Measurements from ENCODE around the gene FLCN. TPM values are rescaled to one million over a fixed set of nuclear protein-coding genes. Genes with fewer than 3 reads are reported as not detected.

FLCN gene
- total and polyA plus RNA-seq, 4 donors, result 31.4 to 118 (median 80.1) TPM

DNA sequence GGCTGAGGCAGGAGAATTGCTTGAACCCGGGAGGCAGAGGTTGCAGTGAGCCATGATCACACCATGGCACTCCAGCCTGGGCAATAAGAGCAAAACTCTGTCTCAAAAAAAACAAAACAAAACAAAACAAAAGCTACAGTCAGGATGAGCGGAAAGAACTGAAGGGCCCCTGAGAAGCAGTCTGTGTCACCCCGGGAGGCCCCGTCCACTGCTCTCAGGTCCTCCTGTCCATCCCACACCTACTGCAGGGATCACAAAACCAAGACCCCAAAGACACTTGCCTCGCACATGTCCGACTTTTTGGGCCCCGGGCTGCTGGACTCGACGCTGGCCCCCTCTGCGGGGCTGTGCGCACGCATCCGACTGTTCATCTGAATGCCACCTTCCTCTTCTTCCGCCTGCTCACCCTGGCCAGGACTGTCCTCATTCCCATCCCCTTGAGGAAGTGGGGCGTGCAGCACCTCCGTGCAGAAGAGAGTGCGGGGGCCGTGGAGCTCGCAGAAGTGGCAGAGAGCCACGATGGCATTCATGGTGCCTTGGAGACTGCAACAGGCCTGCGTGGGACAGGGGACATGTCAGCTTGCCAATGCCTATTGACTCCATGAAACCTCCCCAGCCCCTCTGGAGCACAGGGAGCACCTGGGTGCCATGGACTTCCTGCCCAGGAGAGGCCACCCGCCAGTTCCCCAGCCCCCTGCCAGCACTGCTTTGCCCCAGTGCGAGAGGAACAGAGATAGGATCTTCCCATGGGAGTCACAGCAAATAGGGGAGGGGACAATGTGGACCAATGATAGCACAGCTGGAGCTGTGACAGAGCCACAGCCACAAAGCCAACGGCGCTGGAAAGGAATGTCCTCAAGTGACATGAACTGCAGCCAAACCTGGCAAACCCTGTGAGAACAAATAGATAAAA, 9.1 kb downstream of the FLCN start:
- DNase-seq, result no peak
- no peak for ATAC-seq (ENCODE audit: insufficient read depth, low FRiP score)
- Histone ChIP-seq H3K27me3 (ENCODE audit: control insufficient read depth in 3 of 3, insufficient read depth in 3 of 3, low read length in 2 of 3) (no peaks in the 10 kb centered on the region), H3K4me1 (ENCODE audit: control insufficient read depth in 5 of 5, insufficient read depth in 5 of 5, low read length in 5 of 5) (peaks cover 0 to 5% (median 0%) of the 10 kb centered on the region in 5 donors), H3K36me3 (ENCODE audit: control insufficient read depth in 4 of 4, insufficient read depth in 4 of 4, low read length in 4 of 4) (peaks cover 30 to 88% (median 40%) of the 10 kb centered on the region in 4 donors), H3K27ac (ENCODE audit: low read depth in 1 of 2, low read length in 1 of 2) (peak overlapping the region in 1 of 2 donors; percentile 79), H3K4me3 (no peak overlapping the region), H3K9ac (ENCODE audit: insufficient read depth in 1 of 2, low read length in 2 of 2) (no peak overlapping the region), H3K9me3 (ENCODE audit: control insufficient read depth in 4 of 4, insufficient read depth in 3 of 4, low read length in 3 of 4) (no peaks in the 10 kb centered on the region)
- TF ChIP-seq, protein P1, sequence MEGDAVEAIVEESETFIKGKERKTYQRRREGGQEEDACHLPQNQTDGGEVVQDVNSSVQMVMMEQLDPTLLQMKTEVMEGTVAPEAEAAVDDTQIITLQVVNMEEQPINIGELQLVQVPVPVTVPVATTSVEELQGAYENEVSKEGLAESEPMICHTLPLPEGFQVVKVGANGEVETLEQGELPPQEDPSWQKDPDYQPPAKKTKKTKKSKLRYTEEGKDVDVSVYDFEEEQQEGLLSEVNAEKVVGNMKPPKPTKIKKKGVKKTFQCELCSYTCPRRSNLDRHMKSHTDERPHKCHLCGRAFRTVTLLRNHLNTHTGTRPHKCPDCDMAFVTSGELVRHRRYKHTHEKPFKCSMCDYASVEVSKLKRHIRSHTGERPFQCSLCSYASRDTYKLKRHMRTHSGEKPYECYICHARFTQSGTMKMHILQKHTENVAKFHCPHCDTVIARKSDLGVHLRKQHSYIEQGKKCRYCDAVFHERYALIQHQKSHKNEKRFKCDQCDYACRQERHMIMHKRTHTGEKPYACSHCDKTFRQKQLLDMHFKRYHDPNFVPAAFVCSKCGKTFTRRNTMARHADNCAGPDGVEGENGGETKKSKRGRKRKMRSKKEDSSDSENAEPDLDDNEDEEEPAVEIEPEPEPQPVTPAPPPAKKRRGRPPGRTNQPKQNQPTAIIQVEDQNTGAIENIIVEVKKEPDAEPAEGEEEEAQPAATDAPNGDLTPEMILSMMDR (IDR thresholded peaks at IDR 0.05; ENCODE audit: control extremely low read depth, extremely low read depth), result no peak
- WGBS, 2 donors, result 91 to 95% methylated on average over 25 of the region's 25 CpGs

DNA sequence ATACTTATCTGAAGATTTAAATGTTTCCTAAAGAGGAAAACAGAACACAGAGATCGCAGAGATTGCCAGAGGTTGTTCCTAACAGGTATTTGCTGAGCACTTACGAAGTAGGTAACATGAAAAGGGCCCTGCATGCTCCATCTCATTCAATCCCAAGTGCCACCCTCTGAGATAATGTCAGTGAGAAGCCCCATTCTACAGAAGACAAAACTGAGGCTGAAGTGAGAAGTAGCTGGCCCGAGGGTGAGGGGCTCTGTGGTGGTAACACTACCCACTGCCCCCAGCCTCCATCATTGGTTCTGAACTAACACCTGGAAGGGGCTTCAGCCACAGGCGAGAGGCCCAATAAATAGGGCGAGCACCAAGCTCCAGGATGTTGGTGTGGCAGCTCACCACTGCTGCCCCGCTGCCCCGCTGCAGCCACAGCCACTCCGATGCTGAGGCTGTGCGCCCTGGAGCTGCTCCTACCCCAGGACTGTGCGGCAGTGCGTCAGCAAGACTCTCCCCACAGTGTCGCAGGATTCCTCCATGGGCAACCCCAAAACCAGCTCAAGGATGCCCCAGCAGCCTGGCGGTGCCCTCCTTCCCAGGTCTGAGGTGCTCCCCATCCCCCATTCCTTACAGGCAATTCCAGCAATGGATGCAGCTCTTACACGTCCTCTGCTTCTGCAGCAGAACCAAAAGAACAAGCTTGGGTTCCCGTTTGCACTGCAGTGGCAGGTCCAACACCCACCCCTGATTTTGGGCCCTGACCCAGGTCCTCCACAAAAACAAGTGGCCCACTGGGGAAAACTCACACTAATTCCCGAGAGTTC, 10.3 kb downstream of the FLCN start:
- H3K4me1 ChIP-seq (ENCODE audit: control insufficient read depth in 5 of 5, insufficient read depth in 5 of 5, low read length in 5 of 5), result no peaks in the 10 kb centered on the region
- H3K36me3 ChIP-seq (ENCODE audit: control insufficient read depth in 4 of 4, insufficient read depth in 4 of 4, low read length in 4 of 4), result peaks cover 31 to 87% (median 44%) of the 10 kb centered on the region in 4 donors
- DNase-seq (no peak), ATAC-seq (ENCODE audit: insufficient read depth, low FRiP score) (no peak)
- WGBS, 2 donors, result 95 to 96% methylated on average over 16 of the region's 16 CpGs
- H3K27ac ChIP-seq (ENCODE audit: low read depth in 1 of 2, low read length in 1 of 2), result no peak overlapping the region
- no peak overlapping the region for H3K9ac ChIP-seq (ENCODE audit: insufficient read depth in 1 of 2, low read length in 2 of 2)
- no peaks in the 10 kb centered on the region for H3K9me3 ChIP-seq (ENCODE audit: control insufficient read depth in 4 of 4, insufficient read depth in 3 of 4, low read length in 3 of 4)
- TF ChIP-seq, protein P1 (IDR thresholded peaks at IDR 0.05; ENCODE audit: control extremely low read depth, extremely low read depth), result no peak
- no peak overlapping the region for H3K4me3 ChIP-seq
- no peaks in the 10 kb centered on the region for H3K27me3 ChIP-seq (ENCODE audit: control insufficient read depth in 3 of 3, insufficient read depth in 3 of 3, low read length in 2 of 3)

DNA sequence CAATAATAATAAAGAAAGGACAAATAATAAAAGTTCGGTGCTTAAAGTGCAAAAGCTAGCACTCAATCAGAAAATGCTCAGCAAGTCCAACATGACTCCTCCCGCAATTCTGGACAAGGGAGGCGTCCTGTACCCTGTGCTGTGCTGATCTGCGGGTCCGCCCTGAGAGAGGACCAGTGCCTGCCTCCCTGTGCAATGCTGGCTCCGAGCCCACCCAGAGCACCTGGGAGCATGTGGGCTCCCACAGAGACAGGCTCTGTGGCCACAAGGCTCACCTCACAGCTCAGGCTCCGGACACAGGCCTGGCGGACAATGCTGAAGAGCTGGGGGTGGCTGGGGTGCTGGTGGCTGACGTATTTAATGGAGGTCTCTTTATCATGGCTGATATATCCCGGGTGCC, 11.1 kb downstream of the FLCN start:
- H3K27ac ChIP-seq (ENCODE audit: low read depth in 1 of 2, low read length in 1 of 2), result no peak overlapping the region
- no peaks in the 10 kb centered on the region for H3K27me3 ChIP-seq (ENCODE audit: control insufficient read depth in 3 of 3, insufficient read depth in 3 of 3, low read length in 2 of 3)
- WGBS, 2 donors, result 96 to 98% methylated on average over 10 of the region's 10 CpGs
- ATAC-seq (ENCODE audit: insufficient read depth, low FRiP score) (no peak), DNase-seq (no peak)
- TF ChIP-seq, protein P1 (IDR thresholded peaks at IDR 0.05; ENCODE audit: control extremely low read depth, extremely low read depth), result no peak
- H3K9me3 ChIP-seq (ENCODE audit: control insufficient read depth in 4 of 4, insufficient read depth in 3 of 4, low read length in 3 of 4), result no peaks in the 10 kb centered on the region
- no peaks in the 10 kb centered on the region for H3K4me1 ChIP-seq (ENCODE audit: control insufficient read depth in 5 of 5, insufficient read depth in 5 of 5, low read length in 5 of 5)
- H3K9ac ChIP-seq (ENCODE audit: insufficient read depth in 1 of 2, low read length in 2 of 2), result no peak overlapping the region
- no peak overlapping the region for H3K4me3 ChIP-seq
- peaks cover 37 to 88% (median 50%) of the 10 kb centered on the region in 4 donors for H3K36me3 ChIP-seq (ENCODE audit: control insufficient read depth in 4 of 4, insufficient read depth in 4 of 4, low read length in 4 of 4)

Data from lung (tissue), 12 donors.